ENCODE results near the gene POLH. TPM values are rescaled to one million over a fixed set of nuclear protein-coding genes. Genes with fewer than 3 reads are reported as not detected.
"Not testable (repeated sequence)": the region's sequence is repeated elsewhere in the genome, so short reads cannot be mapped to it uniquely, and the experiment has no call there.

POLH gene
- total RNA-seq, 2 donors from 2014 or later = 5.5 to 6.2 TPM

DNA sequence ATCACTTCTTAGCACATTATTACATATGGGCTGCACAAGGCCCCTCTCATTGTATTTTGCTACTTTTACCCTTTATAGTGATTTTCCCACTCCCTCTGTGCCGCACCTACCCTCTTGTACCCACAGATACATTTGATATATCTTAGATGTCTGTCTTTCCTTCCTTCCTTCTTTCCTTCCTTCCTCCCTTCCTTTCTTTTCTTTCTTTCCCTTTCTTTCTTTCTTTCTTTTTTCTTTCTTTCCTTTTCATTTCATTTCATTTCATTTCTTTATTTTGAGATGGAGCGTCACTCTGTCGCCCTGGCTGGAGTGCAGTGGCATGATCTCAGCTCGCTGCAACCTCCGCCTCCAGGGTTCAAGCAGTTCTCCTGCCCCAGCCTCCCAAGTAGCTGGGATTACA is 12.2 kb downstream of the POLH start:
- TF ChIP-seq, protein P1, sequence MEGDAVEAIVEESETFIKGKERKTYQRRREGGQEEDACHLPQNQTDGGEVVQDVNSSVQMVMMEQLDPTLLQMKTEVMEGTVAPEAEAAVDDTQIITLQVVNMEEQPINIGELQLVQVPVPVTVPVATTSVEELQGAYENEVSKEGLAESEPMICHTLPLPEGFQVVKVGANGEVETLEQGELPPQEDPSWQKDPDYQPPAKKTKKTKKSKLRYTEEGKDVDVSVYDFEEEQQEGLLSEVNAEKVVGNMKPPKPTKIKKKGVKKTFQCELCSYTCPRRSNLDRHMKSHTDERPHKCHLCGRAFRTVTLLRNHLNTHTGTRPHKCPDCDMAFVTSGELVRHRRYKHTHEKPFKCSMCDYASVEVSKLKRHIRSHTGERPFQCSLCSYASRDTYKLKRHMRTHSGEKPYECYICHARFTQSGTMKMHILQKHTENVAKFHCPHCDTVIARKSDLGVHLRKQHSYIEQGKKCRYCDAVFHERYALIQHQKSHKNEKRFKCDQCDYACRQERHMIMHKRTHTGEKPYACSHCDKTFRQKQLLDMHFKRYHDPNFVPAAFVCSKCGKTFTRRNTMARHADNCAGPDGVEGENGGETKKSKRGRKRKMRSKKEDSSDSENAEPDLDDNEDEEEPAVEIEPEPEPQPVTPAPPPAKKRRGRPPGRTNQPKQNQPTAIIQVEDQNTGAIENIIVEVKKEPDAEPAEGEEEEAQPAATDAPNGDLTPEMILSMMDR (IDR thresholded peaks at IDR 0.05) = no peak
- DNase-seq (ENCODE audit: low spot score) = no peak
- no peaks in the 10 kb centered on the region for H3K4me1 ChIP-seq
- no peaks in the 10 kb centered on the region for H3K9me3 ChIP-seq
- no peak overlapping the region for H3K27ac ChIP-seq
- no peaks in the 10 kb centered on the region for H3K27me3 ChIP-seq
- no peak overlapping the region for H3K4me3 ChIP-seq
- peaks cover 42% of the 10 kb centered on the region for H3K36me3 ChIP-seq

DNA sequence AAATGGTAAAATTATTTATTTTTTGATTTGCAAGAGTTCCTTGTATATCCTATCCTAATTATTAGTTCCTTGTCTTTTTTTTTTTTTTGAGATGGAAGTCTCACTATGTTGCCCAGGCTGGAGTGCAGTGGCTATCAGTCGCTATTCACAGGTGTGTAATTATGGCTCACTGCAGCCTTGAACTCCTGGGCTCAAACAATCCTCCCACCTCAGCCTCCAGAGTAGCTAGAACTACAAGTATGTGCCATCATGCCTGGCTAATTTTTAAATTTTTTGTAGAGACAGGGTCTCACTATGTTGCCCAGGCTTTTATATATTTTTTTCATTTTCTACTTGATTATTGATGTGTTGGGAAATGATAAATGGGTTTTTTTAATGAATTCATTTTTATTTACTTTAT is 13.6 kb downstream of the POLH start:
- not testable (repeated sequence) for H3K4me3 ChIP-seq; H3K4me1 ChIP-seq; H3K27ac ChIP-seq; DNase-seq (ENCODE audit: low spot score); H3K9me3 ChIP-seq; H3K27me3 ChIP-seq
- peaks cover 29% of the 10 kb centered on the region for H3K36me3 ChIP-seq

DNA sequence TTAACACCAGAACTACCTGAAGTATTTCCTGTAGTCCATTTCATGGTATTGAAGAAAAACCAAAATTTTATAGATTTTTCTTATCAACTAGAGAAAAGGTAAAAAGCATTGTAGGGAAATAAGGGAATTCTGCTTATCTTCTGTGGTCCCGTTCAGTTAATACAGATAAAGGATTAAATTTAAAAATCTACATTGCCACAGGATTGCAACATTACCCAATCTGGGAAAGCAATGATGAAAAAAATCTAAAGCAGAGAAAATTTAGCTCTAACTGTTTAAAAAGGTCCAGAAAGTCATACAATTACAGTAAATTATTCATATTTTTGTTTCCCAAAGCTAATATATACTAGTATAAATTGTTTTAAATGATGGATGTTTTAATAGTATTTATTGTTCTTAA is 18.0 kb downstream of the POLH start:
- Histone ChIP-seq H3K27ac (no peak overlapping the region), H3K4me1 (no peaks in the 10 kb centered on the region), H3K9me3 (no peaks in the 10 kb centered on the region), H3K27me3 (no peaks in the 10 kb centered on the region), H3K4me3 (no peak overlapping the region), H3K36me3 (peaks cover 5% of the 10 kb centered on the region)
- TF ChIP-seq, protein P1 (IDR thresholded peaks at IDR 0.05) = no peak
- no peak for DNase-seq (ENCODE audit: low spot score)

DNA sequence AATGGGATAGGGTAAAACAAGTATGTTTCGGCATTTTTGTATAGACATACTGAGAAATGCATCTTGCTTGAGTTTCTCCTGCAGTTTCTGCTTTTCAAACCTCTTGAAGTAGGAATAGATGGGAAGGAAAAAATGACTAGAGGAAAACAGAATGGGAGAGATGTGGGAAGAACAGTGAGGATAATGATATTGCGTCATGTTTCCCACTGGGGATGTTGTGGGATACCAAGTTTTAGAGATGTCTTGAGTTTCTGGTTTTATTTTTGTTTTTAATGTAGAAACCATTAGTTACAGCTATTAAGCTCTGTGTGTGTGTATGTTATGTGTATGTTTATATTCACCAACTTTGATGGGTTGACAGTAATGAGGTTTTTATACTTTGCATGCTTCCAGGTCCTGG is 24.6 kb downstream of the POLH start:
- peaks cover 22% of the 10 kb centered on the region for H3K36me3 ChIP-seq
- H3K27me3 ChIP-seq = no peaks in the 10 kb centered on the region
- no peak for DNase-seq (ENCODE audit: low spot score)
- no peaks in the 10 kb centered on the region for H3K4me1 ChIP-seq
- H3K27ac ChIP-seq = no peak overlapping the region
- no peak overlapping the region for H3K4me3 ChIP-seq
- H3K9me3 ChIP-seq = no peaks in the 10 kb centered on the region
- TF ChIP-seq, protein P1 (IDR thresholded peaks at IDR 0.05) = no peak

DNA sequence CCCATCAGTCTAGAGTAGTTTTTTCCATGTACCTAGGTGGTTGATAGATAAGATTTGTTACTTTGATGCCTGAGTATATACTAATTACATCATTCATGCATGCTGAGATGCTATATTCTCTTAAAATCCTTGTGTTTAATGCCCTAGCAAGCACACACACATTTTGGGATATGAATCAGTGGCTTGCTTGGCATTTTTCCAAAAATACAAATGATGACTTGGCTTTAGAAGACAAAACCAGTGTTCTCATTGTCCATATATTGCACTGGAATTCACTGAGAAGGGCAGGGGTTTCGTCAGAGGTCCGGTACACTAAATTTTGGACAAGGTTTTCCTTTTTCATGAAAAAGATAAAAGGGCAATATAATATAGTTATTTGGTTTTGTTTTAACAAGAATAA is 28.2 kb downstream of the POLH start:
- DNase-seq (ENCODE audit: low spot score) = no peak
- no peak overlapping the region for H3K4me3 ChIP-seq

DNA sequence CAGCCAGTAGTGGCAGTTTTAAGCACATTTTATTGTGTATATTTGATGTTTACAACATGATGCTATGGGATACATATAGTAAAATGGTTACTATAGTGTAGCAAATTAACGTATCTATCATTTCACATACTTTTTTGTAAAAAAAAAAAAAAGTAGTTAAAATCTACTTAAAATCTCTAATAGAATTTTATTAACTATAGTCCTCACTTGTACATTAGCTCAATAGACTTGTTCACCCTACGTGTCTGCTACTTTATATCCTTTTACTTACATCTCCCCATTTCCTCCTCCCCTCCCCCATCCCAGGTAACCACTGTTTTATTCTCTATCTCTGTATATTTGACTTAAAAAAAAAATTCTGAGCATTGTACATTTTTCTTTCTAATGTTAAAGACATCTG is 30.0 kb downstream of the POLH start:
- H3K27me3 ChIP-seq = no peaks in the 10 kb centered on the region
- DNase-seq (ENCODE audit: low spot score) = no peak
- TF ChIP-seq, protein P1 (IDR thresholded peaks at IDR 0.05) = no peak
- H3K36me3 ChIP-seq = peaks cover 25% of the 10 kb centered on the region
- H3K27ac ChIP-seq = no peak overlapping the region
- H3K9me3 ChIP-seq = no peaks in the 10 kb centered on the region
- H3K4me3 ChIP-seq = no peak overlapping the region
- no peaks in the 10 kb centered on the region for H3K4me1 ChIP-seq

More for the DNA sequence above, 28.2 kb downstream of the POLH start:
- H3K4me1 ChIP-seq = no peaks in the 10 kb centered on the region
- peaks cover 17% of the 10 kb centered on the region for H3K36me3 ChIP-seq
- no peak overlapping the region for H3K27ac ChIP-seq
- TF ChIP-seq, protein P1 (IDR thresholded peaks at IDR 0.05) = no peak
- no peaks in the 10 kb centered on the region for H3K27me3 ChIP-seq
- H3K9me3 ChIP-seq = no peaks in the 10 kb centered on the region
